Keratinocyte (primary cell): ENCODE data around the gene KBTBD12. TPM values are rescaled to one million over a fixed set of nuclear protein-coding genes. Genes with fewer than 3 reads are reported as not detected.

Source experiments
- DNase-seq: peaks from one replicate; pipeline ENCODE4 v3.0.0-alpha.2; 2011; ENCODE audit warnings: low read depth, missing footprints, low spot score
- FAIRE-seq: peaks from 2 replicates; lab custom pipeline; 2011; peaks lifted over from hg19 to GRCh38; lab: Jason Lieb, UNC
- H2AFZ ChIP-seq: 2 replicates; pipeline ENCODE4 v1.6.0; 2012; ENCODE audit warnings: low read length, control low read depth, inconsistent platforms; ENCODE audit not compliant: control insufficient read depth
- H3K27ac ChIP-seq: 2 replicates; pipeline ENCODE4 v1.5.1; 2011; ENCODE audit warnings: low read length; ENCODE audit not compliant: control insufficient read depth, insufficient read depth
- H3K27me3 ChIP-seq: 3 replicates; pipeline ENCODE4 v1.6.0; 2011; ENCODE audit warnings: low read length; ENCODE audit not compliant: control insufficient read depth, insufficient read depth; ENCODE audit errors: extremely low read depth
- H3K36me3 ChIP-seq, 2 experiments: 2 replicates in 1 of 2; 3 replicates in 1 of 2; pipeline ENCODE4 v1.5.1; 2011; ENCODE audit warnings: low read length in 2 of 2, mild to moderate bottlenecking in 1 of 2; ENCODE audit not compliant: control insufficient read depth in 2 of 2, insufficient read depth in 2 of 2; ENCODE audit errors: extremely low read depth in 1 of 2
- H3K4me1 ChIP-seq: 3 replicates; pipeline ENCODE4 v1.5.1; 2011; ENCODE audit warnings: low read length; ENCODE audit not compliant: control insufficient read depth, insufficient read depth; ENCODE audit errors: extremely low read depth
- H3K4me2 ChIP-seq: 3 replicates; pipeline ENCODE4 v1.6.0; 2011; ENCODE audit warnings: low read depth, low read length; ENCODE audit not compliant: control insufficient read depth, insufficient read depth; ENCODE audit errors: extremely low read depth
- H3K4me3 ChIP-seq, 3 experiments: fragments of 200-600 bp in 1 of 3; sonication (generic) in 1 of 3; 2 replicates in 2 of 3; 3 replicates in 1 of 3; pipeline ENCODE4 v1.5.1; 2011 to 2016; ENCODE audit warnings: low read length in 3 of 3, mild to moderate bottlenecking in 3 of 3, control low read depth in 2 of 3, inconsistent platforms in 1 of 3, low read depth in 1 of 3, mixed read lengths in 1 of 3, mixed run types in 1 of 3, moderate library complexity in 1 of 3; ENCODE audit not compliant: control insufficient read depth in 2 of 3, insufficient read depth in 2 of 3; ENCODE audit errors: extremely low read depth in 1 of 3
- H3K79me2 ChIP-seq: 2 replicates; pipeline ENCODE4 v1.6.0; 2012; ENCODE audit warnings: low read length; ENCODE audit not compliant: control insufficient read depth, insufficient read depth
- H3K9ac ChIP-seq: 3 replicates; pipeline ENCODE4 v1.6.0; 2011; ENCODE audit warnings: low read length; ENCODE audit not compliant: control insufficient read depth, insufficient read depth; ENCODE audit errors: extremely low read depth
- H3K9me1 ChIP-seq: 3 replicates; pipeline ENCODE4 v1.6.0; 2011; ENCODE audit warnings: low read length; ENCODE audit not compliant: control insufficient read depth, insufficient read depth; ENCODE audit errors: extremely low read depth
- H3K9me3 ChIP-seq: 2 replicates; pipeline ENCODE4 v1.5.1; 2012; ENCODE audit warnings: low read depth, low read length; ENCODE audit not compliant: control insufficient read depth
- H4K20me1 ChIP-seq: 3 replicates; pipeline ENCODE4 v1.6.0; 2011; ENCODE audit warnings: low read length; ENCODE audit not compliant: control insufficient read depth, insufficient read depth; ENCODE audit errors: extremely low read depth
- EZH2 ChIP-seq: IDR thresholded peaks from one replicate; pipeline ENCODE4 v1.6.1; 2012; ENCODE audit warnings: inconsistent platforms, mild to moderate bottlenecking, low read length, moderate library complexity
- dilution Hi-C: fragments of 300-500 bp; cut with MboI; formaldehyde crosslinking; loops from one replicate; pipeline ENCODE4 v1.7.0; 2020; ENCODE audit warnings: low sequenced_read_pairs; ENCODE audit not compliant: extremely low pct_ligation_motif_present
- polyA plus RNA-seq, 5 experiments: library from polyadenylated mRNA; depleted of rRNA in 3 of 5; stranded (reverse) in 3 of 5; stranded (forward) in 1 of 5; unstranded in 1 of 5; fragments of >200 nt; gene quantifications; 1 replicate in 1 of 5; 2 replicates in 3 of 5; 3 replicates in 1 of 5; pipeline versions ENCODE4 v1.2.1 to v1.2.3, GENCODE V29; 2011 to 2012; ENCODE audit warnings: missing spikeins in 2 of 5, low read depth in 1 of 5, low replicate concordance in 1 of 5
- TF ChIP-seq, protein P1 (sequence below), 3 experiments: IDR thresholded peaks in 1 of 3; conservative IDR thresholded peaks in 1 of 3; optimal IDR thresholded peaks in 1 of 3; 2 replicates in 2 of 3; 3 replicates in 1 of 3; pipeline versions ENCODE3 to v1.5.1; 2011; ENCODE audit warnings: low read length in 3 of 3, mild to moderate bottlenecking in 3 of 3, moderate library complexity in 2 of 3, control low read depth in 1 of 3, inconsistent platforms in 1 of 3; ENCODE audit not compliant: insufficient read depth in 2 of 3; ENCODE audit errors: extremely low read depth in 1 of 3

Gene KBTBD12
- polyA plus RNA-seq, 1 donor (not counting 4 experiments of a cell fraction or from before 2014, with no cell fraction given) = not detected

DNA sequence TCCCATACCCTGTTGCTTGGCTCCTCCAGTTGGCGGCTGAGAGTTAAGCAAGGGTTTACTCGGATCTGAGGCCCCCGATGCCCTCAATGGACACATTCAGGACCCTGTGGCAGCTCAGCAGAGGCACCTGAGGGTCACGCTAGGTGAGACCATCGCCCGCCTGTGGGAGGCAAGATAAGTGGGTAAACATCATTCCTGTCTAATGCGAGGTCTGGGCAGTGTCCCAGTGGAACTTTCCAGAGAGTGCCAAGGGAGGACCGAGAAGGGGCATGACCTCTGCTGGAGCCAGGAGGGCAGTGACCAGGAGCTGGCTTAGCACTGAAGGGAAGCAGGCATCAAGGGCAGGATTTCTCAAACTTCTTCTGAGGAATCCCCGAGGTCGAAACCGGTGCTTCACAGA lies 71.8 kb downstream of the KBTBD12 start:
- Histone ChIP-seq H4K20me1 (no peaks in the 10 kb centered on the region), H3K9me1 (no peaks in the 10 kb centered on the region), H2AFZ (no peak overlapping the region), H3K79me2 (no peaks in the 10 kb centered on the region), H3K9me3 (no peaks in the 10 kb centered on the region), H3K27me3 (no peaks in the 10 kb centered on the region), H3K4me1 (no peaks in the 10 kb centered on the region), H3K9ac (no peak overlapping the region), H3K4me2 (no peak overlapping the region), H3K36me3 (no peaks in the 10 kb centered on the region), H3K4me3 (no peak overlapping the region), H3K27ac (no peak overlapping the region)
- DNase-seq (no peak), FAIRE-seq (no peak)
- dilution Hi-C loops = no loop called here
- TF ChIP-seq, protein P1, sequence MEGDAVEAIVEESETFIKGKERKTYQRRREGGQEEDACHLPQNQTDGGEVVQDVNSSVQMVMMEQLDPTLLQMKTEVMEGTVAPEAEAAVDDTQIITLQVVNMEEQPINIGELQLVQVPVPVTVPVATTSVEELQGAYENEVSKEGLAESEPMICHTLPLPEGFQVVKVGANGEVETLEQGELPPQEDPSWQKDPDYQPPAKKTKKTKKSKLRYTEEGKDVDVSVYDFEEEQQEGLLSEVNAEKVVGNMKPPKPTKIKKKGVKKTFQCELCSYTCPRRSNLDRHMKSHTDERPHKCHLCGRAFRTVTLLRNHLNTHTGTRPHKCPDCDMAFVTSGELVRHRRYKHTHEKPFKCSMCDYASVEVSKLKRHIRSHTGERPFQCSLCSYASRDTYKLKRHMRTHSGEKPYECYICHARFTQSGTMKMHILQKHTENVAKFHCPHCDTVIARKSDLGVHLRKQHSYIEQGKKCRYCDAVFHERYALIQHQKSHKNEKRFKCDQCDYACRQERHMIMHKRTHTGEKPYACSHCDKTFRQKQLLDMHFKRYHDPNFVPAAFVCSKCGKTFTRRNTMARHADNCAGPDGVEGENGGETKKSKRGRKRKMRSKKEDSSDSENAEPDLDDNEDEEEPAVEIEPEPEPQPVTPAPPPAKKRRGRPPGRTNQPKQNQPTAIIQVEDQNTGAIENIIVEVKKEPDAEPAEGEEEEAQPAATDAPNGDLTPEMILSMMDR (optimal IDR thresholded peaks at IDR 0.05 in 1 of 3, IDR thresholded peaks at IDR 0.05 in 1 of 3, conservative IDR thresholded peaks at IDR 0.05 in 1 of 3; ENCODE audit: extremely low read depth in 1 of 3, insufficient read depth in 2 of 3, low read length in 3 of 3) = no peak
- TF ChIP-seq EZH2 = no peak

DNA sequence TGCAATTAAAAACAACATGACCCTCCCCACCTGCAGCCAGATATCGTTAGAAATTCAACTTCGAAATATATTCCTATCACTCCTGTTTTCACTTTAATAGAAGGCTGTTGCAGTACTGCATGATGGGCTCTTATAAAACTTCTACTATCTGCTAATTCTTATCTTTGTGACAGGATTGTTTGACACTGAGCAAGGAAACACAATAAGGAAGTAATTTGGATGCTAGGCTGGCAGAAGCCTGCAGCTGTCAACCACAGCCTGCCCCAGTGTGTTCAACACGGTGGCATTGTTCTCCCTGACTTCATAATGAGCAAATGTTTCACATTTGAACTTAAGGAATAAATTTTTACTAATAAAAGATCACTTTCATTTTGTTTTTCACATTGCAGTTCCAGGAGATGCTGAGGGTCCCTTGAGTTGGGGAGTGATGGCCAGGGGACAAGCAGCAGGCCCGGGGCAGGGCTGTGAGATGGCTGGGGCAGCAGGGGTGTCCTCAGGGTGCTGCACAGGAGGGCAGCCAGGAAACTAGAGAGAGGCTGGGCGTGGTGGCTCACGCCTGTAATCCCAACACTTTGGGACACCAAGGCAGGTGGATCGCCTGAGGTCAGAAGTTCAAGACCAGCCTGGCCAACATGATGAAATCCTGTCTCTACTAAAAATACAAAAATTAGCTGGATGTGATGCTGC lies 72.4 kb downstream of the KBTBD12 start:
- Histone ChIP-seq H3K4me2 (no peak overlapping the region), H4K20me1 (no peaks in the 10 kb centered on the region), H2AFZ (no peak overlapping the region), H3K79me2 (no peaks in the 10 kb centered on the region), H3K9me3 (no peaks in the 10 kb centered on the region), H3K4me3 (no peak overlapping the region), H3K27me3 (no peaks in the 10 kb centered on the region), H3K9me1 (no peaks in the 10 kb centered on the region), H3K27ac (no peak overlapping the region), H3K4me1 (no peaks in the 10 kb centered on the region), H3K36me3 (no peaks in the 10 kb centered on the region), H3K9ac (no peak overlapping the region)
- TF ChIP-seq EZH2 = no peak
- TF ChIP-seq, protein P1 (optimal IDR thresholded peaks at IDR 0.05 in 1 of 3, IDR thresholded peaks at IDR 0.05 in 1 of 3, conservative IDR thresholded peaks at IDR 0.05 in 1 of 3; ENCODE audit: extremely low read depth in 1 of 3, insufficient read depth in 2 of 3, low read length in 3 of 3) = no peak
- dilution Hi-C loops = no loop called here
- FAIRE-seq (no peak), DNase-seq (no peak)
